HepG2 (cell line): ENCODE results near the gene CD164L2. TPM values are rescaled to one million over a fixed set of nuclear protein-coding genes. Genes with fewer than 3 reads are reported as not detected.

Source experiments
- ATAC-seq: fragments of 200-7000 bp; cut with Tn5 transposase; 3 replicates; pipeline ENCODE4 v1.9.1; 2020; ENCODE audit warnings: mild to moderate bottlenecking, moderate library complexity
- BruUV-seq: library from RNA; stranded (reverse); fragments of 400-500 nt; replicated peaks from 2 replicates; lab custom pipeline; 2021; lab: Mats Ljungman, UMichigan
- CTCF ChIA-PET: fragments of 300-600 bp; formaldehyde crosslinking; extraction: SDS; loops from one replicate; lab custom pipeline; 2021; ENCODE audit warnings: low total read pairs, inconsistent platforms, low intra/inter-chr PET ratio; lab: Yijun Ruan, JAX
- POLR2A ChIA-PET: fragments of 350-600 bp; sonication (Branson Sonifier 250); formaldehyde crosslinking; loops from one replicate; lab custom pipeline; 2020; ENCODE audit warnings: antibody characterized with exemption, inconsistent platforms; lab: Yijun Ruan, JAX
- DNase-seq: peaks from one replicate; pipeline ENCODE4 v3.0.0-alpha.2; 2015; ENCODE audit warnings: low spot score
- FAIRE-seq: peaks from 3 replicates; lab custom pipeline; 2011; peaks lifted over from hg19 to GRCh38; lab: Jason Lieb, UNC
- H2AFZ ChIP-seq: one replicate; pipeline ENCODE4 v1.6.1; 2011; ENCODE audit warnings: low read length, inconsistent platforms
- H3K27ac ChIP-seq: fragments of 300-600 bp; 3 replicates; pipeline ENCODE4 v1.8.0; 2011; ENCODE audit warnings: mixed run types, mild to moderate bottlenecking, mixed read lengths, low read length, inconsistent platforms; ENCODE audit not compliant: insufficient read depth; ENCODE audit errors: extremely low read length
- H3K27me3 ChIP-seq, 2 experiments: fragments of 200-600 bp in 1 of 2; 2 replicates in 1 of 2; 3 replicates in 1 of 2; pipeline versions ENCODE4 v1.6.0 to v1.8.0; 2011; ENCODE audit warnings: low read length in 2 of 2, mild to moderate bottlenecking in 2 of 2, moderate library complexity in 2 of 2, inconsistent platforms in 1 of 2; ENCODE audit not compliant: insufficient read depth in 2 of 2, control insufficient read depth in 1 of 2
- H3K36me3 ChIP-seq, 2 experiments: fragments of 200-600 bp in 1 of 2; replicated peaks in 1 of 2; 2 replicates in 1 of 2; 3 replicates in 1 of 2; pipeline versions ENCODE4 v1.5.1 to v1.8.0; 2011; ENCODE audit warnings: low read length in 2 of 2, inconsistent platforms in 1 of 2; ENCODE audit not compliant: insufficient read depth in 2 of 2, control insufficient read depth in 1 of 2
- H3K4me1 ChIP-seq: 2 replicates; pipeline ENCODE4 v1.5.1; 2012; ENCODE audit warnings: low read length, inconsistent platforms; ENCODE audit not compliant: insufficient read depth
- H3K4me2 ChIP-seq: 2 replicates; pipeline ENCODE4 v1.6.0; 2011; ENCODE audit warnings: low read depth, low read length, inconsistent platforms
- H3K4me3 ChIP-seq, 3 experiments: fragments of 200-600 bp in 1 of 3; sonication (generic), shearing (Covaris generic) in 1 of 3; replicated peaks in 1 of 3; 2 replicates each; pipeline ENCODE4 v1.5.1; 2011 to 2016; ENCODE audit warnings: low read length in 3 of 3, inconsistent platforms in 2 of 3, low read depth in 2 of 3, mild to moderate bottlenecking in 2 of 3, control low read depth in 1 of 3, mixed read lengths in 1 of 3; ENCODE audit not compliant: insufficient read depth in 1 of 3
- H3K79me2 ChIP-seq: one replicate; pipeline ENCODE4 v1.6.1; 2011; ENCODE audit warnings: low read length, inconsistent platforms; ENCODE audit not compliant: insufficient read depth
- H3K9ac ChIP-seq: 2 replicates; pipeline ENCODE4 v1.6.0; 2011; ENCODE audit warnings: mild to moderate bottlenecking, low read depth, low read length, inconsistent platforms; ENCODE audit not compliant: insufficient read depth
- H3K9me3 ChIP-seq: 2 replicates; pipeline ENCODE4 v1.5.1; 2012; ENCODE audit warnings: mild to moderate bottlenecking, low read length
- H4K20me1 ChIP-seq: 2 replicates; pipeline ENCODE4 v1.6.0; 2011; ENCODE audit warnings: inconsistent platforms, mild to moderate bottlenecking, low read length, moderate library complexity; ENCODE audit not compliant: insufficient read depth
- MIER3 ChIP-seq: IDR thresholded peaks from 2 replicates; pipeline ENCODE4 v1.6.1; 2016; ENCODE audit warnings: missing compliant biosample characterization, borderline replicate concordance
- PBX3 ChIP-seq: sonication (generic); formaldehyde crosslinking; IDR thresholded peaks from 2 replicates; pipeline ENCODE4 v1.8.1; 2023; ENCODE audit warnings: missing genetic modification reagents, inconsistent platforms, borderline replicate concordance
- REST ChIP-seq, 2 experiments: IDR thresholded peaks; 2 replicates each; pipeline ENCODE4 v1.6.1; 2011 to 2012; ENCODE audit warnings: low read length in 2 of 2, borderline replicate concordance in 1 of 2, low read depth in 1 of 2, mild to moderate bottlenecking in 1 of 2, moderate library complexity in 1 of 2
- SP2 ChIP-seq: sonication (generic); formaldehyde crosslinking; IDR thresholded peaks from 2 replicates; pipeline ENCODE4 v1.5.1; 2020; ENCODE audit warnings: mild to moderate bottlenecking, missing genetic modification reagents
- ZFP82 ChIP-seq: sonication (generic); formaldehyde crosslinking; IDR thresholded peaks from 2 replicates; pipeline ENCODE4 v1.5.1; 2020; ENCODE audit warnings: mild to moderate bottlenecking, missing genetic modification reagents, borderline replicate concordance
- ZNF354B ChIP-seq: sonication (generic); formaldehyde crosslinking; IDR thresholded peaks from 2 replicates; pipeline ENCODE4 v1.8.0; 2022; ENCODE audit warnings: mild to moderate bottlenecking, missing genetic modification reagents
- WGBS: methylation state at CpG from one replicate; pipeline ENCODE4 v1.1.6; 2017; ENCODE audit warnings: low lambda C conversion rate; 5-methylcytosine and 5-hydroxymethylcytosine counted together
- in situ Hi-C: cut with HindIII; loops from 2 replicates; pipeline ENCODE4 v1.10.0; 2017; ENCODE audit warnings: low pct_unique_long_range_greater_than_20kb; ENCODE audit not compliant: extremely low pct_ligation_motif_present
- intact Hi-C: fragments of 100-400 bp; cut with micrococcal nuclease; formaldehyde crosslinking; loops from one replicate; pipeline ENCODE4 v1.10.0; 2022; ENCODE audit not compliant: unreplicated experiment
- polyA plus RNA-seq, 8 experiments: library from polyadenylated mRNA; depleted of rRNA in 3 of 8; stranded (reverse) in 7 of 8; unstranded in 1 of 8; fragments of >200 nt; fragmentation: Illumina TruSeq in 4 of 8; extraction: Trizol in 4 of 8; gene quantifications; 2 replicates each; pipeline versions ENCODE4 v1.2.1 to v1.2.3, GENCODE V29; 2011 to 2016; ENCODE audit warnings: low read depth in 4 of 8, missing spikeins in 1 of 8, mixed read lengths in 1 of 8; ENCODE audit not compliant: insufficient read depth in 1 of 8
- total RNA-seq, 5 experiments: library from RNA; depleted of rRNA; stranded (reverse); fragments of >200 nt; fragmentation: Illumina TruSeq; extraction: Trizol; gene quantifications; 2 replicates each; pipeline ENCODE4 v1.2.3, GENCODE V29; 2016; ENCODE audit warnings: low read depth in 1 of 5

The CD164L2 gene
- total and polyA plus RNA-seq, 2 of the 13 experiments (the other 11 are each of a cell fraction or from before 2014, with no cell fraction given), result not detected

GRCh38 chr1:27331922-27332321 lies 51.2 kb downstream of the CD164L2 start:
- Histone ChIP-seq H3K27me3 (no peaks in the 10 kb centered on the region), H3K4me2 (no peak overlapping the region), H4K20me1 (no peaks in the 10 kb centered on the region)
- TF ChIP-seq ZNF354B (CRISPR knock-in tag), result no peak
- no peak for TF ChIP-seq REST (IDR thresholded peaks at IDR 0.05; ENCODE audit: borderline replicate concordance in 1 of 2, low read depth in 1 of 2, low read length in 2 of 2)
- TF ChIP-seq MIER3, result no peak
- TF ChIP-seq PBX3 (CRISPR knock-in tag), result no peak
- TF ChIP-seq ZFP82, result no peak
- no peak for TF ChIP-seq SP2 (CRISPR knock-in tag)
- TF ChIP-seq, all 625 proteins: peak for 0
- ATAC-seq (no peak), FAIRE-seq (no peak), DNase-seq (no peak)
- in situ Hi-C loops, result no loop called here
- no peak overlapping the region for H2AFZ ChIP-seq
- POLR2A ChIA-PET, result interaction anchor here (1.2 kb wide), 1 partner anchor 10 kb away, joined by 5 read pairs; the partner anchor contains the start of gene SYTL1
- H3K79me2 ChIP-seq, result peaks cover 10% of the 10 kb centered on the region
- 93% methylated on average over 3 of the region's 5 CpGs for whole genome bisulfite sequencing
- CTCF ChIA-PET, result no interaction called here
- H3K27ac ChIP-seq, result no peak overlapping the region
- H3K4me1 ChIP-seq, result no peaks in the 10 kb centered on the region
- intact Hi-C loops, result no loop called here
- H3K4me3 ChIP-seq, result no peak overlapping the region
- no peaks in the 10 kb centered on the region for H3K9me3 ChIP-seq
- no TSS peak for BruUV-seq
- H3K9ac ChIP-seq, result no peak overlapping the region
- H3K36me3 ChIP-seq, result peaks cover 18 to 71% of the 10 kb centered on the region in 2 experiments
